Occipital lobe (tissue), 2 donors: Measurements from ENCODE around the gene CCDC40. TPM values are rescaled to one million over a fixed set of nuclear protein-coding genes. Genes with fewer than 3 reads are reported as not detected.
"Not testable (repeated sequence)": the region's sequence is repeated elsewhere in the genome, so short reads cannot be mapped to it uniquely, and the experiment has no call there.

Experiments
- DNase-seq: peaks from one replicate; lab custom pipeline; 2025; lab: John Stamatoyannopoulos, UW
- total RNA-seq: library from RNA; depleted of rRNA; stranded (reverse); fragments of >200 nt; gene quantifications from one replicate; pipeline ENCODE4 v1.2.3, GENCODE V29; 2014

Gene CCDC40
- total RNA-seq, 1 donor from 2014 or later = 5.0 TPM

GRCh38 chr17:80071116-80071841 lies 34.8 kb downstream of the CCDC40 start:
- no peak for DNase-seq

- DNase-seq = no peak
Measured at GRCh38 chr17:80072410-80072809, 36.0 kb downstream of the CCDC40 start.

GRCh38 chr17:80080081-80080480 lies 43.6 kb downstream of the CCDC40 start:
- no peak for DNase-seq

GRCh38 chr17:80081596-80081995 lies 45.2 kb downstream of the CCDC40 start:
- DNase-seq = no peak

GRCh38 chr17:80082403-80083135 lies 46.1 kb downstream of the CCDC40 start:
- DNase-seq = no peak

GRCh38 chr17:80083136-80083661 lies 46.8 kb downstream of the CCDC40 start:
- no peak for DNase-seq

GRCh38 chr17:80084773-80085172 lies 48.3 kb downstream of the CCDC40 start:
- no peak for DNase-seq

- DNase-seq = no peak
Measured at GRCh38 chr17:80086081-80086480, 49.6 kb downstream of the CCDC40 start.

- no peak for DNase-seq
Measured at GRCh38 chr17:80086616-80087015, 50.2 kb downstream of the CCDC40 start.

GRCh38 chr17:80087346-80088265 lies 51.2 kb downstream of the CCDC40 start:
- no peak for DNase-seq

- DNase-seq = no peak
Measured at GRCh38 chr17:80089762-80090161, 53.3 kb downstream of the CCDC40 start.

GRCh38 chr17:80090164-80090563 lies 53.7 kb downstream of the CCDC40 start:
- not testable (repeated sequence) for DNase-seq

- DNase-seq = no peak
Measured at GRCh38 chr17:80091376-80091775, 54.9 kb downstream of the CCDC40 start.

- DNase-seq = no peak
Measured at GRCh38 chr17:80092959-80093358, 56.5 kb downstream of the CCDC40 start.

GRCh38 chr17:80095038-80095843 lies 58.8 kb downstream of the CCDC40 start:
- DNase-seq = no peak

- DNase-seq = no peak
Measured at GRCh38 chr17:80095844-80096475, 59.5 kb downstream of the CCDC40 start.

- no peak for DNase-seq
Measured at GRCh38 chr17:80096561-80097021, 60.1 kb downstream of the CCDC40 start.

- DNase-seq = no peak
Measured at GRCh38 chr17:80097127-80097621, 60.7 kb downstream of the CCDC40 start.

- no peak for DNase-seq
Measured at GRCh38 chr17:80097844-80098691, 61.6 kb downstream of the CCDC40 start.
